Gastrocnemius medialis (tissue), 4 donors: ENCODE results near the gene HLX. TPM values are rescaled to one million over a fixed set of nuclear protein-coding genes. Genes with fewer than 3 reads are reported as not detected.

Experiments
- ATAC-seq, 2 donors: fragments of 150-250 bp; one replicate each; pipeline ENCODE4 v1.9.1; 2016
- DNase-seq, 2 donors: peaks; one replicate each; pipeline ENCODE4 v3.0.0-alpha.2; 2019
- H3K27ac ChIP-seq, 4 donors: fragments of 200-600 bp; sonication (generic); 1 replicate in 1 of 4; 2 replicates in 3 of 4; pipeline ENCODE4 v1.5.1; 2016 to 2018; ENCODE audit warnings: mild to moderate bottlenecking in 2 of 4, moderate library complexity in 1 of 4
- H3K27me3 ChIP-seq, 3 donors: fragments of 200-600 bp; sonication (generic) in 2 of 3; 1 replicate in 1 of 3; 2 replicates in 2 of 3; pipeline versions ENCODE4 v1.5.1 to v1.6.0; 2016 to 2019; ENCODE audit warnings: mild to moderate bottlenecking in 1 of 3, moderate library complexity in 1 of 3
- H3K36me3 ChIP-seq, 2 donors: fragments of 200-600 bp; sonication (generic) in 1 of 2; one replicate each; pipeline ENCODE4 v1.5.1; 2017 to 2018
- H3K4me1 ChIP-seq, 2 donors: fragments of 200-600 bp; sonication (generic) in 1 of 2; one replicate each; pipeline ENCODE4 v1.5.1; 2016 to 2017; ENCODE audit warnings: mild to moderate bottlenecking in 2 of 2
- H3K4me3 ChIP-seq, 4 donors: fragments of 200-600 bp; sonication (generic) in 3 of 4; 1 replicate in 1 of 4; 2 replicates in 3 of 4; pipeline ENCODE4 v1.5.1; 2016 to 2019; ENCODE audit warnings: mild to moderate bottlenecking in 2 of 4
- H3K9me3 ChIP-seq, 3 donors: fragments of 200-600 bp; sonication (generic) in 2 of 3; 1 replicate in 1 of 3; 2 replicates in 2 of 3; pipeline ENCODE4 v1.5.1; 2016 to 2019
- POLR2A ChIP-seq, 2 donors: fragments of 450-650 bp; IDR thresholded peaks; one replicate each; pipeline ENCODE4 v1.6.1; 2017; ENCODE audit warnings: antibody characterized with exemption in 2 of 2, mild to moderate bottlenecking in 2 of 2, moderate library complexity in 2 of 2
- in situ Hi-C, 4 donors: fragments of 200-750 bp; cut with MboI; loops; one replicate each; pipeline versions ENCODE4 v1.15.0 to v1.8.0; 2017; ENCODE audit warnings: low sequenced_read_pairs in 4 of 4
- intact Hi-C: fragments of 100-400 bp; cut with DNase I; formaldehyde crosslinking; loops from one replicate; pipeline ENCODE4 v1.15.1; 2023; ENCODE audit warnings: low total_unique reads
- total RNA-seq, 4 donors: library from RNA; depleted of rRNA; stranded (reverse); fragments of >200 nt; gene quantifications; one replicate each; pipeline versions ENCODE4 v1.1.0 to v1.2.3, GENCODE V29; 2016
- TF ChIP-seq, protein P1 (sequence below), 5 experiments: fragments of 450-650 bp in 3 of 5; fragments of 200-600 bp in 2 of 5; sonication (generic) in 2 of 5; IDR thresholded peaks in 4 of 5; conservative IDR thresholded peaks in 1 of 5; 1 replicate in 4 of 5; 2 replicates in 1 of 5; pipeline ENCODE4 v1.5.1; 2016 to 2019; ENCODE audit warnings: antibody characterized with exemption in 5 of 5, mild to moderate bottlenecking in 3 of 5, moderate library complexity in 3 of 5

Gene HLX
- total RNA-seq, 4 donors from 2014 or later, result 3.5 to 8.3 (median 6.4) TPM

DNA sequence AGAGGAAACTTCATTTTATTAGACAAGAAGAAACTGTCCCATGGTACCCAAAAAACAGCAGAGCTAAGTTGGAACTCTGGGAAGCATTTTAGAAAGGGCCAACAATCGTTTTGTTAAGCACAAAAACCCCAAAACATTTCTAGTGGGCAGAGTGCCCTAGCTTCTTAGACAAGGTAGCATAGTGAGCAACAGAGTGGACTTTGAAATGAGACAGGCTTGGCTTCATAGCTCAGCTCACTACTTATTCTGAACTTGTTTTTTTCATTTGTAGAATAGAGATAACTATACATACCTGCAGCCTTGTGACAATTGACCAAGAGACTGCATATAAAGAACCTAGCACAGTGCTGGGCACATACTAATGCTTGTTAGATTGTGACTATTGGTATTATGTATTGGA lies 50.1 kb downstream of the HLX start:
- ATAC-seq, result no peak
- Histone ChIP-seq H3K36me3 (no peaks in the 10 kb centered on the region), H3K27me3 (no peaks in the 10 kb centered on the region), H3K4me1 (peaks cover 3 to 15% of the 10 kb centered on the region in 2 donors), H3K9me3 (no peaks in the 10 kb centered on the region), H3K27ac (no peak overlapping the region), H3K4me3 (no peak overlapping the region)
- intact Hi-C loops, result loop anchor here (10.0 kb wide), 1 partner anchor 115 kb away; no protein-coding TSS in a partner anchor
- no peak for DNase-seq
- in situ Hi-C loops, result no loop called here
- TF ChIP-seq, protein P1, sequence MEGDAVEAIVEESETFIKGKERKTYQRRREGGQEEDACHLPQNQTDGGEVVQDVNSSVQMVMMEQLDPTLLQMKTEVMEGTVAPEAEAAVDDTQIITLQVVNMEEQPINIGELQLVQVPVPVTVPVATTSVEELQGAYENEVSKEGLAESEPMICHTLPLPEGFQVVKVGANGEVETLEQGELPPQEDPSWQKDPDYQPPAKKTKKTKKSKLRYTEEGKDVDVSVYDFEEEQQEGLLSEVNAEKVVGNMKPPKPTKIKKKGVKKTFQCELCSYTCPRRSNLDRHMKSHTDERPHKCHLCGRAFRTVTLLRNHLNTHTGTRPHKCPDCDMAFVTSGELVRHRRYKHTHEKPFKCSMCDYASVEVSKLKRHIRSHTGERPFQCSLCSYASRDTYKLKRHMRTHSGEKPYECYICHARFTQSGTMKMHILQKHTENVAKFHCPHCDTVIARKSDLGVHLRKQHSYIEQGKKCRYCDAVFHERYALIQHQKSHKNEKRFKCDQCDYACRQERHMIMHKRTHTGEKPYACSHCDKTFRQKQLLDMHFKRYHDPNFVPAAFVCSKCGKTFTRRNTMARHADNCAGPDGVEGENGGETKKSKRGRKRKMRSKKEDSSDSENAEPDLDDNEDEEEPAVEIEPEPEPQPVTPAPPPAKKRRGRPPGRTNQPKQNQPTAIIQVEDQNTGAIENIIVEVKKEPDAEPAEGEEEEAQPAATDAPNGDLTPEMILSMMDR (IDR thresholded peaks at IDR 0.05 in 4 of 5, conservative IDR thresholded peaks at IDR 0.05 in 1 of 5), result no peak
- TF ChIP-seq POLR2A (IDR thresholded peaks at IDR 0.05), result no peak

Other genes starting within 250 kb of the HLX start
- 1 to 10 TPM; 2.2 to 6.7 (median 4.6) TPM for gene C1orf115, start 189.1 kb upstream of the HLX start, total RNA-seq
- 10 to 100 TPM in 1 of 4 donors, 1 to 10 TPM in 3; 5.8 to 12.0 (median 7.3) TPM for gene MTARC2, start 131.1 kb upstream of the HLX start, total RNA-seq
- gene MTARC1, start 92.5 kb upstream of the HLX start, total RNA-seq, result 1 to 10 TPM; 1.2 to 2.9 (median 1.3) TPM